MCF 10A (cell line): ENCODE data around the gene HOOK1. TPM values are rescaled to one million over a fixed set of nuclear protein-coding genes. Genes with fewer than 3 reads are reported as not detected.
A peak's percentile ranks its signal among the peaks of the same experiment; 100 is the strongest.

ENCODE experiments used
- BruUV-seq: library from RNA; stranded (reverse); fragments of 400-500 nt; replicated peaks from 2 replicates; lab custom pipeline; 2021; lab: Mats Ljungman, UMichigan
- CTCF ChIA-PET: fragments of 300-600 bp; sonication (Branson Sonifier 250); formaldehyde crosslinking; extraction: SDS; loops from one replicate; lab custom pipeline; 2021; ENCODE audit warnings: antibody characterized with exemption, inconsistent platforms; lab: Yijun Ruan, JAX
- POLR2A ChIA-PET: fragments of 300-600, 350-650 bp; sonication (Branson Sonifier 250); formaldehyde crosslinking; extraction: SDS; loops from one replicate; lab custom pipeline; 2020; ENCODE audit warnings: antibody characterized with exemption, inconsistent platforms; lab: Yijun Ruan, JAX
- DNase-seq: peaks from one replicate; pipeline ENCODE4 v3.0.0-alpha.2; 2018; ENCODE audit not compliant: unreplicated experiment
- H3K27ac Mint-ChIP-seq: one replicate; pipeline ENCODE4 v1.8.0; 2022; ENCODE audit warnings: mild to moderate bottlenecking, low read depth, mixed read lengths; ENCODE audit not compliant: unreplicated experiment
- H3K27me3 Mint-ChIP-seq: one replicate; pipeline ENCODE4 v1.8.0; 2022; ENCODE audit warnings: mixed read lengths; ENCODE audit not compliant: insufficient read depth, unreplicated experiment
- H3K36me3 Mint-ChIP-seq: one replicate; pipeline ENCODE4 v1.8.0; 2022; ENCODE audit warnings: mild to moderate bottlenecking, moderate library complexity, mixed read lengths; ENCODE audit not compliant: insufficient read depth, unreplicated experiment
- H3K4me1 Mint-ChIP-seq: one replicate; pipeline ENCODE4 v1.8.0; 2022; ENCODE audit warnings: mixed read lengths; ENCODE audit not compliant: insufficient read depth, unreplicated experiment
- H3K4me3 Mint-ChIP-seq: one replicate; pipeline ENCODE4 v1.8.0; 2022; ENCODE audit warnings: mild to moderate bottlenecking, moderate library complexity, mixed read lengths; ENCODE audit not compliant: unreplicated experiment
- H3K9me3 Mint-ChIP-seq: one replicate; pipeline ENCODE4 v1.8.0; 2022; ENCODE audit warnings: mixed read lengths; ENCODE audit not compliant: unreplicated experiment
- CTCF ChIP-seq: fragments of 200-600 bp; IDR thresholded peaks from one replicate; pipeline ENCODE4 v1.8.0; 2022; ENCODE audit warnings: antibody characterized with exemption, mild to moderate bottlenecking; ENCODE audit not compliant: unreplicated experiment
- intact Hi-C: fragments of 100-400 bp; cut with micrococcal nuclease; formaldehyde crosslinking; loops from 2 replicates; pipeline ENCODE4 v1.14.1; 2022
- total RNA-seq: library from RNA; stranded (reverse); gene quantifications from 2 replicates; pipeline ENCODE4 v1.2.3, GENCODE V29; 2022

The HOOK1 gene
- total RNA-seq, 1 experiment from 2014 or later: 25.0 TPM

- no peaks in the 10 kb centered on the region for H3K36me3 Mint-ChIP-seq
- ChIA-PET POLR2A (no interaction called here), CTCF (interaction anchor here (0.6 to 1.9 kb wide), 3 partner anchors 18 to 129 kb away, joined by 3 to 5 read pairs (median 5); no protein-coding TSS in a partner anchor)
- peaks cover 13% of the 10 kb centered on the region for H3K27me3 Mint-ChIP-seq
- DNase-seq: peak; percentile 2
- no TSS peak for BruUV-seq
- no peaks in the 10 kb centered on the region for H3K9me3 Mint-ChIP-seq
- H3K4me1 Mint-ChIP-seq: peaks cover 6% of the 10 kb centered on the region
- H3K27ac Mint-ChIP-seq: no peak overlapping the region
- H3K4me3 Mint-ChIP-seq: no peak overlapping the region
- no peak for TF ChIP-seq CTCF
- intact Hi-C loops: no loop called here
Observed at GRCh38 chr1:59898927-59899326, 84.2 kb downstream of the HOOK1 start.

- Mint-ChIP-seq H3K27me3 (peaks cover 13% of the 10 kb centered on the region), H3K36me3 (no peaks in the 10 kb centered on the region), H3K4me1 (peaks cover 6% of the 10 kb centered on the region), H3K27ac (no peak overlapping the region), H3K9me3 (no peaks in the 10 kb centered on the region), H3K4me3 (no peak overlapping the region)
- ChIA-PET POLR2A (no interaction called here), CTCF (interaction anchor here (1.2 to 4.6 kb wide), 5 partner anchors 10 to 49 kb away, joined by 3 to 66 read pairs (median 4); no protein-coding TSS in a partner anchor)
- TF ChIP-seq CTCF: no peak
- no TSS peak for BruUV-seq
- peak; percentile 32 for DNase-seq
- intact Hi-C loops: no loop called here
Observed at GRCh38 chr1:59900640-59901039, 85.9 kb downstream of the HOOK1 start.

GRCh38 chr1:59901770-59902388 is 87.1 kb downstream of the HOOK1 start:
- intact Hi-C loops: no loop called here
- Mint-ChIP-seq H3K4me1 (peaks cover 6% of the 10 kb centered on the region), H3K36me3 (no peaks in the 10 kb centered on the region), H3K27ac (no peak overlapping the region), H3K27me3 (peaks cover 13% of the 10 kb centered on the region), H3K9me3 (no peaks in the 10 kb centered on the region), H3K4me3 (no peak overlapping the region)
- no peak for TF ChIP-seq CTCF
- BruUV-seq: no TSS peak
- no peak for DNase-seq
- ChIA-PET CTCF (interaction anchor here (0.9 to 4.6 kb wide), 12 partner anchors 9 to 128 kb away, joined by 3 to 66 read pairs (median 6); no protein-coding TSS in a partner anchor), POLR2A (no interaction called here)

GRCh38 chr1:59903141-59903754 is 88.5 kb downstream of the HOOK1 start:
- Mint-ChIP-seq H3K9me3 (no peaks in the 10 kb centered on the region), H3K4me1 (peaks cover 6% of the 10 kb centered on the region), H3K36me3 (no peaks in the 10 kb centered on the region), H3K4me3 (no peak overlapping the region), H3K27ac (no peak overlapping the region), H3K27me3 (peaks cover 13% of the 10 kb centered on the region)
- TF ChIP-seq CTCF: peak; percentile 45
- intact Hi-C loops: loop anchor here (1.0 kb wide), 1 partner anchor 44 kb away; no protein-coding TSS in a partner anchor
- ChIA-PET POLR2A (interaction anchor here (0.8 to 0.9 kb wide), 2 partner anchors 9 to 44 kb away, joined by 3 read pairs; no protein-coding TSS in a partner anchor), CTCF (interaction anchor here (0.6 to 4.6 kb wide), 24 partner anchors 8 to 1388 kb away, joined by 3 to 66 read pairs (median 3); no protein-coding TSS in a partner anchor)
- no TSS peak for BruUV-seq
- peak; percentile 44 for DNase-seq
